GM19099 (cell line): ENCODE data around the gene IRF5.
A peak's percentile ranks its signal among the peaks of the same experiment; 100 is the strongest.

Experiments
- POLR2A ChIP-seq: IDR thresholded peaks from 3 replicates; pipeline ENCODE4 v1.6.1; 2011; ENCODE audit warnings: low read depth; ENCODE audit not compliant: insufficient read length; ENCODE audit errors: extremely low read depth

The IRF5 gene

DNA sequence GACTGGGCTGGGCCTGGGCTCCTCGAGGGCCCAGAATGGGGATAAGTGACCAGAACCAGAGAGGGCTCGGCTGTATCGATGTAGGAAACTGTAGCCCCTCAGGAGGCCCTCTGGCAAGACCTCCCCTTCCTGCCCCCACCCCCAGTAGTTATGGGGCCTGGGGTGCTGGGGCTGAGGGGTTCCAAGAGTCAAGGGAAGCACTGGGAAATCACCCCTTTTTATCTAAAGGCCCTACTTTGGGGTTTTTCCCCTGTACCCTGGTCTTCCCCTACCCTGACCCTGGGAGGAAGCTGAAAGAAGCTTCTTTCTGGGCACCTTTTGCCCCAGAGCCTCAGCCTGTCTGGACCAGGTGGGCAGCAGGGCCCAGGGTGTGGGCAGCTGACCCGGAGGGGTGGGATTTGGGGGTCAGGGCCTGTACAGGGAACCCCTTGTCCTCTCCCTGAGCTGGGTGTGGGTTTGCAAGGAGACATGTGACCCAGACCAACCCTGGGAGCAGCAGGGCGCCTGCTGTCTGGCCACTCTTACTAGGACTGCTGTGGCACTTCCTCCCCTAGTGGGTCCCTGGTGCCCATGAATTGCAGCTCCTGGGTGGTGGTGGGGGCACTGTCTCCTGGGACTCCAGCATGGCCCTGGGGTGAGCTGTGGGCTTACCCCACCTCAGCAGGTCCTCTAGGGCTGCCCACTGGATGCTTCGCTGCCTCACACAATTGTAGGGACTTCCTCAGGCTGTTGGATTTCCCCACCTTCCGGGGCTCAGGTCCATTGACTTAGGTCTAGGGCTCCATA lies 1.5 kb downstream of the IRF5 start:
- no peak for TF ChIP-seq POLR2A

GRCh38 chr7:128939861-128940410 lies 2.2 kb downstream of the IRF5 start:
- TF ChIP-seq POLR2A: peak; percentile 57

GRCh38 chr7:128940494-128941322 lies 3.0 kb downstream of the IRF5 start:
- TF ChIP-seq POLR2A: peak; percentile 68

DNA sequence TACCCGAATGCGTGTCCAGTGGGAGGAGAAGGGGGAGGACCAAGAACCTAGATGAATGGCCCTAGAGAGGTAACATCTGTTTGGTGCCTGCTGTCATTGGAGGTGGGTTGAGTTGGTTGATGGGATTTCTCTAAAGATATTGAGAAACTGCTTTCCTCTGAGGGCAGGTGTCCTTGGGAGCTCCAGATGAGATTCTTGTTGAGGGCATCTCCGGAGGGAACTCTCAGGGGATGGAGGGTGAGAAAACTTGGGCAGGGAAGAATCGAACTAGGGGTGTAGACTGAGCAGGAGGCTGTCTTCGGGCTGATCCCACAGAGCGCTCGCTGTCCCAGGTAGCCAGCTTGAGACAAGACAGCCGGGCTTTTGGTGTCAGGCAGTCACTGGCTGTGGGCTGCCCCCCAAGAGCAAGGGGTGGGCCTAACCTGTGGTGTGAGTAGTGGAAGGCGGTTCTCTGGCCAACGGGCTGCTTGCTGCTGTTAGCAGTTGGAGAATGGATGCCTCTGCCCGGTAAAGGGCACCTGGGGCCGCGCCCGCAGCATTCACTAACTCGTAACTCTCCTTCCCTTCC lies 3.7 kb downstream of the IRF5 start:
- TF ChIP-seq POLR2A: no peak

DNA sequence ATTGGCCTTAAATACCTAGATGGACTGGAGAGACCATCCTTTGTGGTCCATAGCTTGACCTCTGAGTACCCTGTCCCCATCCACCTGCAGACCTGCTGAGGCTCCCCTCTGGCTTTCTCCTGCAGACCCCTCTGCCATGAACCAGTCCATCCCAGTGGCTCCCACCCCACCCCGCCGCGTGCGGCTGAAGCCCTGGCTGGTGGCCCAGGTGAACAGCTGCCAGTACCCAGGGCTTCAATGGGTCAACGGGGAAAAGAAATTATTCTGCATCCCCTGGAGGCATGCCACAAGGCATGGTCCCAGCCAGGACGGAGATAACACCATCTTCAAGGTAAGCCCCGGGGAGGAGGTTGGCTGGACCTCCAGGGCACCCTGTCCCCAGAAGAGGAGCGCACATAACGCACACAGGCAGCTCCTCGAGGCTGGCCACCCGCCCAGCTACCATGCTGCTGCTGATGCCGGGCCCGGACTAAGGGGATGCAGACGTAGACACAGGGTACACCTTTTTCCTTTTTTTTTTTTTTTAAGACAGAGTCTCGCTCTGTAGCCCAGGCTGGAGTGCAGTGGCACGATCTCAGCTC lies 4.3 kb downstream of the IRF5 start:
- TF ChIP-seq POLR2A: no peak

GRCh38 chr7:128944487-128945236 lies 6.9 kb downstream of the IRF5 start:
- no peak for TF ChIP-seq POLR2A

GRCh38 chr7:128945668-128946366 lies 8.1 kb downstream of the IRF5 start:
- TF ChIP-seq POLR2A: no peak

DNA sequence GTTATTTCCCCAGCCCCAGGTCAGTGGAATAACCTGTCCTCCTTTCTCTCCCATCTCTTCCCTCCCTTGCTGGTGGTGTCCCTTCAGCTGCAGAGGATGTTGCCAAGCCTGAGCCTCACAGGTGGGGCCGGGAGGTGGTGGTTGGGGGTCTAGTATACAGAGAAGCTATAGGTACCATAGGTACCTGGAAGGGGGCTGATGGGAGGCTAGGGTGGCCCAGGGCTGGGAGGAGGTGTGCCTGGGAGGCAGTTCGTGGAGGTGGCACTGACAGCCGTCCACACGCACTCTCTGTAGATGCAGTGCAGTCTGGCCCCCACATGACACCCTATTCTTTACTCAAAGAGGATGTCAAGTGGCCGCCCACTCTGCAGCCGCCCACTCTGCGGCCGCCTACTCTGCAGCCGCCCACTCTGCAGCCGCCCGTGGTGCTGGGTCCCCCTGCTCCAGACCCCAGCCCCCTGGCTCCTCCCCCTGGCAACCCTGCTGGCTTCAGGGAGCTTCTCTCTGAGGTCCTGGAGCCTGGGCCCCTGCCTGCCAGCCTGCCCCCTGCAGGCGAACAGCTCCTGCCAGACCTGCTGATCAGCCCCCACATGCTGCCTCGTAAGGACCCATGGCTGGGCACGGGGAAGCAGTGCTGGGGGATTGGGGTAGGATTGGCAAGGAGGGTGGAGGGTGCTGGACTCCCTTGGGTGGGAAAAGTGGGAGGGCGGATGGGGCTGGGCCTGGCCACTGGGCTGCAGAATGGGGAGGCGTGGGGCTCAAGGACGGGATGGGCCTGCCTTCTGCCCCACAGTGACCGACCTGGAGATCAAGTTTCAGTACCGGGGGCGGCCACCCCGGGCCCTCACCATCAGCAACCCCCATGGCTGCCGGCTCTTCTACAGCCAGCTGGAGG lies 9.5 kb downstream of the IRF5 start:
- TF ChIP-seq POLR2A: no peak

DNA sequence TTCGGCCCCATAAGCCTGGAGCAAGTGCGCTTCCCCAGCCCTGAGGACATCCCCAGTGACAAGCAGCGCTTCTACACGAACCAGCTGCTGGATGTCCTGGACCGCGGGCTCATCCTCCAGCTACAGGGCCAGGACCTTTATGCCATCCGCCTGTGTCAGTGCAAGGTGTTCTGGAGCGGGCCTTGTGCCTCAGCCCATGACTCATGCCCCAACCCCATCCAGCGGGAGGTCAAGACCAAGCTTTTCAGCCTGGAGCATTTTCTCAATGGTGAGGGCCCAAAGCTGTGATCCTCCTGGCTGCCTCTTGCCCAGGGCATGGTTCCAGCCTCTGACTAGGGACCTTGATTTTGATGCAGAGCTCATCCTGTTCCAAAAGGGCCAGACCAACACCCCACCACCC lies 10.1 kb downstream of the IRF5 start:
- no peak for TF ChIP-seq POLR2A

DNA sequence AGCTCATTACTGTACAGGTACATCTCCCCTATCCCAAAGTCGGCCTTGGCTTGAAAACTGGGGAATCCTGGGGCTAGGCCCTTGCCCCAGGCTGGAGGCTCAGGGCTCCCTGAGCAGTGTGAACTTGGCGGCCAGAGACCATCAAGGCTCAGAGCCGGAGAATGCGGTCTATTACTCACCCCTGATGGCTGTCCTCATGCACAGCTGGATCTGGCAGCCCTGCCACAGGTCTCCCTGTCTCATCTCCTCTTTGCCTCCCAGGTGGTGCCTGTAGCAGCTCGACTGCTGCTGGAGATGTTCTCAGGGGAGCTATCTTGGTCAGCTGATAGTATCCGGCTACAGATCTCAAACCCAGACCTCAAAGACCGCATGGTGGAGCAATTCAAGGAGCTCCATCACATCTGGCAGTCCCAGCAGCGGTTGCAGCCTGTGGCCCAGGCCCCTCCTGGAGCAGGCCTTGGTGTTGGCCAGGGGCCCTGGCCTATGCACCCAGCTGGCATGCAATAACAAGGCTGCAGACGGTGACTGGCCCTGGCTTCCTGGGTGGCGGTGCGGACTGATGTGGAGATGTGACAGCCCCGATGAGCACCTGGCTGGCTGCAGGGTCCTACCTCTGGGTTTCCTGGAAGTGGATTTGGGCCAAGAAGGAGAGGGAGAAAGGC lies 10.7 kb downstream of the IRF5 start:
- TF ChIP-seq POLR2A: no peak

DNA sequence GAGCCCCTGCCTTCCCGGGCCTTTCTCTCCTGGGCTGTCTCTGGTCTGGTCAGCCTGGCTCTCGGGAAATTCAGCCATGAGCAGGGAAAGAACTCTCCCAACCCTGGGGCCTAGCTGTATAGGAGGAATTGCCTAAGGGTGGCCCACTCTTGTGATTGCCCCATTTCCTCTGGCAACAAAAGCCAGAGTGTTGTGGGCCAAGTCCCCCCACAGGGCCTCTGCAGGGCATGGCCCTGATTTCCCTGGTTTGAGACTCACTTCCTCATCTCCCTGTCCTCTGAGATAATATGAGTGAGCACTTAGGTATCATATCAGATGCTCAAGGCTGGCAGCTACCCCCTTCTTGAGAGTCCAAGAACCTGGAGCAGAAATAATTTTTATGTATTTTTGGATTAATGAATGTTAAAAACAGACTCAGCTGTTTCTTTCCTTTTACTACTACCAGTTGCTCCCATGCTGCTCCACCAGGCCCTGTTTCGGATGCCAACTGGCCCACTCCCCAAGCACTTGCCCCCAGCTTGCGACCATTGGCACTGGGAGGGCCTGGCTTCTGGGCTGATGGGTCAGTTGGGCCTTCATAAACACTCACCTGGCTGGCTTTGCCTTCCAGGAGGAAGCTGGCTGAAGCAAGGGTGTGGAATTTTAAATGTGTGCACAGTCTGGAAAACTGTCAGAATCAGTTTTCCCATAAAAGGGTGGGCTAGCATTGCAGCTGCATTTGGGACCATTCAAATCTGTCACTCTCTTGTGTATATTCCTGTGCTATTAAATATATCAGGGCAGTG lies 11.4 kb downstream of the IRF5 start:
- peak; percentile 21 for TF ChIP-seq POLR2A

- TF ChIP-seq POLR2A: no peak
These were observed 13.6 kb downstream of the IRF5 start for GRCh38 chr7:128951296-128951695.
